Liver (tissue), 9 donors: Measurements from ENCODE around the gene CUBN. TPM values are rescaled to one million over a fixed set of nuclear protein-coding genes. Genes with fewer than 3 reads are reported as not detected.

Source experiments
- DNase-seq: peaks from one replicate; pipeline ENCODE4 v3.0.0-alpha.2; 2017; ENCODE audit warnings: low spot score
- H3K27ac ChIP-seq, 2 donors: one replicate each; pipeline ENCODE4 v1.7.0; 2013; ENCODE audit warnings: inconsistent platforms in 2 of 2, low read length in 2 of 2, control low read depth in 1 of 2, low read depth in 1 of 2, mild to moderate bottlenecking in 1 of 2
- H3K27me3 ChIP-seq, 4 donors: one replicate each; pipeline versions ENCODE4 v1.6.1 to v1.7.0; 2013; ENCODE audit warnings: low read length in 3 of 4, inconsistent platforms in 1 of 4, mild to moderate bottlenecking in 1 of 4, moderate library complexity in 1 of 4; ENCODE audit not compliant: control insufficient read depth in 4 of 4, insufficient read depth in 4 of 4
- H3K36me3 ChIP-seq, 4 donors: one replicate each; pipeline versions ENCODE4 v1.6.1 to v1.7.0; 2013; ENCODE audit warnings: low read length in 3 of 4, mild to moderate bottlenecking in 3 of 4, low read depth in 1 of 4, moderate library complexity in 1 of 4; ENCODE audit not compliant: control insufficient read depth in 4 of 4, insufficient read depth in 3 of 4
- H3K4me1 ChIP-seq, 4 donors: one replicate each; pipeline versions ENCODE4 v1.6.1 to v1.7.0; 2013; ENCODE audit warnings: low read length in 3 of 4, mild to moderate bottlenecking in 3 of 4, moderate library complexity in 1 of 4; ENCODE audit not compliant: control insufficient read depth in 4 of 4, insufficient read depth in 4 of 4
- H3K4me3 ChIP-seq, 3 donors: one replicate each; pipeline versions ENCODE4 v1.6.1 to v1.7.0; 2013; ENCODE audit warnings: low read length in 3 of 3, control low read depth in 1 of 3, low read depth in 1 of 3, mild to moderate bottlenecking in 1 of 3
- H3K9ac ChIP-seq, 2 donors: one replicate each; pipeline ENCODE4 v1.7.0; 2013; ENCODE audit warnings: low read length in 2 of 2, mild to moderate bottlenecking in 2 of 2, moderate library complexity in 2 of 2, control low read depth in 1 of 2, low read depth in 1 of 2
- H3K9me3 ChIP-seq, 4 donors: one replicate each; pipeline versions ENCODE4 v1.6.1 to v1.7.0; 2013; ENCODE audit warnings: low read length in 3 of 4; ENCODE audit not compliant: control insufficient read depth in 4 of 4
- ATF3 ChIP-seq: IDR thresholded peaks from 2 replicates; pipeline ENCODE4 v1.6.1; 2016; ENCODE audit warnings: antibody characterized with exemption
- CTCF ChIP-seq: fragments of 150-350 bp; IDR thresholded peaks from 2 replicates; pipeline ENCODE4 v1.5.1; 2017; ENCODE audit warnings: improper control_type of control experiment, low read depth, low read length; ENCODE audit not compliant: missing input control
- EGR1 ChIP-seq, 2 donors: IDR thresholded peaks; 2 replicates each; pipeline ENCODE4 v1.6.1; 2016 to 2018; ENCODE audit warnings: antibody characterized with exemption in 2 of 2, low read depth in 2 of 2
- FOXA1 ChIP-seq: IDR thresholded peaks from 2 replicates; pipeline ENCODE4 v1.6.1; 2016; ENCODE audit warnings: antibody characterized with exemption
- FOXA2 ChIP-seq: IDR thresholded peaks from 2 replicates; pipeline ENCODE4 v1.6.1; 2016; ENCODE audit warnings: antibody characterized with exemption
- GABPA ChIP-seq, 2 donors: IDR thresholded peaks in 1 of 2; conservative IDR thresholded peaks in 1 of 2; 2 replicates each; pipeline ENCODE4 v1.6.1; 2016; ENCODE audit warnings: antibody characterized with exemption in 2 of 2, mild to moderate bottlenecking in 1 of 2, moderate library complexity in 1 of 2
- HNF4A ChIP-seq, 2 donors: conservative IDR thresholded peaks; 2 replicates each; pipeline ENCODE4 v1.6.1; 2016; ENCODE audit warnings: antibody characterized with exemption in 2 of 2, mild to moderate bottlenecking in 2 of 2
- HNF4G ChIP-seq: IDR thresholded peaks from 2 replicates; pipeline ENCODE4 v1.6.1; 2016; ENCODE audit warnings: antibody characterized with exemption
- JUND ChIP-seq, 2 donors: IDR thresholded peaks; 2 replicates each; pipeline ENCODE4 v1.6.1; 2016; ENCODE audit warnings: antibody characterized with exemption in 2 of 2
- NR2F2 ChIP-seq: IDR thresholded peaks from 2 replicates; pipeline ENCODE4 v1.6.1; 2016; ENCODE audit warnings: antibody characterized with exemption
- RAD21 ChIP-seq, 2 donors: IDR thresholded peaks; 2 replicates each; pipeline ENCODE4 v1.6.1; 2016; ENCODE audit warnings: antibody characterized with exemption in 2 of 2, mild to moderate bottlenecking in 2 of 2
- RXRA ChIP-seq, 2 donors: IDR thresholded peaks; 2 replicates each; pipeline ENCODE4 v1.6.1; 2017 to 2018; ENCODE audit warnings: antibody characterized with exemption in 2 of 2, mild to moderate bottlenecking in 1 of 2
- SP1 ChIP-seq: IDR thresholded peaks from 2 replicates; pipeline ENCODE4 v1.6.1; 2018; ENCODE audit warnings: antibody characterized with exemption, mild to moderate bottlenecking
- TAF1 ChIP-seq: conservative IDR thresholded peaks from 2 replicates; pipeline ENCODE4 v1.6.1; 2016; ENCODE audit warnings: antibody characterized with exemption, mild to moderate bottlenecking
- YY1 ChIP-seq: IDR thresholded peaks from 2 replicates; pipeline ENCODE4 v1.6.1; 2016; ENCODE audit warnings: antibody characterized with exemption, mild to moderate bottlenecking
- WGBS: extraction: QIAGEN DNeasy Blood & Tissue Kit; methylation state at CpG from one replicate; pipeline ENCODE4 v1.1.7; 2013; 5-methylcytosine and 5-hydroxymethylcytosine counted together
- polyA plus RNA-seq, 2 donors: library from polyadenylated mRNA; stranded (reverse) in 1 of 2; unstranded in 1 of 2; fragments of 200-250 nt in 1 of 2; fragments of >200 nt in 1 of 2; fragmentation: Nextera tagmentation in 1 of 2; extraction: Ambion mirVana in 1 of 2; gene quantifications; one replicate each; pipeline versions ENCODE4 v1.2.1 to v1.2.3, GENCODE V29; 2013 to 2015
- total RNA-seq, 2 donors: library from RNA; depleted of rRNA; stranded (reverse); fragments of >200 nt; gene quantifications; one replicate each; pipeline ENCODE4 v1.2.3, GENCODE V29; 2014
- TF ChIP-seq, protein P1 (sequence below): IDR thresholded peaks from 2 replicates; pipeline ENCODE4 v1.6.1; 2016; ENCODE audit warnings: antibody characterized with exemption, mild to moderate bottlenecking
- TF ChIP-seq, protein P2 (sequence below): IDR thresholded peaks from 2 replicates; pipeline ENCODE4 v1.6.1; 2016; ENCODE audit warnings: antibody characterized with exemption
- TF ChIP-seq, protein P3 (sequence below): IDR thresholded peaks from 2 replicates; pipeline ENCODE4 v1.6.1; 2016; ENCODE audit warnings: antibody characterized with exemption
- donor health status: healthy.
- donor health status: healthy.
- donor health status: healthy.
- donor health status: healthy.
- donor health status: healthy.

Gene CUBN
- total and polyA plus RNA-seq, 4 donors = 0.01 to 0.67 (median 0.30) TPM

- no peaks in the 10 kb centered on the region for H3K36me3 ChIP-seq
- 78% methylated on average over 7 of the region's 7 CpGs for WGBS
- no peaks in the 10 kb centered on the region for H3K4me1 ChIP-seq
- no peak for DNase-seq
- no peak overlapping the region for H3K9ac ChIP-seq
- no peak overlapping the region for H3K4me3 ChIP-seq
- H3K9me3 ChIP-seq = peaks cover 0 to 3% (median 0%) of the 10 kb centered on the region in 4 donors
- TF ChIP-seq FOXA1 (no peak), CTCF (no peak), NR2F2 (no peak), RXRA (IDR thresholded peaks at IDR 0.05) (no peak), SP1 (no peak), GABPA (IDR thresholded peaks at IDR 0.05 in 1 of 2, conservative IDR thresholded peaks at IDR 0.05 in 1 of 2) (no peak), TAF1 (no peak), EGR1 (IDR thresholded peaks at IDR 0.05; ENCODE audit: low read depth in 2 of 2) (no peak), JUND (IDR thresholded peaks at IDR 0.05) (no peak), ATF3 (no peak), RAD21 (IDR thresholded peaks at IDR 0.05) (no peak), HNF4A (conservative IDR thresholded peaks at IDR 0.05) (no peak)
- no peak overlapping the region for H3K27ac ChIP-seq
- no peaks in the 10 kb centered on the region for H3K27me3 ChIP-seq
Measured at GRCh38 chr10:17033529-17034260, 95.9 kb downstream of the CUBN start.

- Histone ChIP-seq H3K4me3 (no peak overlapping the region), H3K4me1 (no peaks in the 10 kb centered on the region), H3K27me3 (no peaks in the 10 kb centered on the region), H3K36me3 (no peaks in the 10 kb centered on the region), H3K27ac (no peak overlapping the region), H3K9ac (no peak overlapping the region), H3K9me3 (peaks cover 0 to 3% (median 0%) of the 10 kb centered on the region in 4 donors)
- WGBS = 80% methylated on average over 13 of the region's 13 CpGs
- DNase-seq = no peak
- TF ChIP-seq TAF1 (no peak), RAD21 (IDR thresholded peaks at IDR 0.05) (no peak), NR2F2 (no peak), SP1 (no peak), HNF4G (no peak), ATF3 (no peak), FOXA2 (no peak), YY1 (no peak), RXRA (IDR thresholded peaks at IDR 0.05) (no peak), FOXA1 (no peak), EGR1 (IDR thresholded peaks at IDR 0.05; ENCODE audit: low read depth in 2 of 2) (no peak), JUND (IDR thresholded peaks at IDR 0.05) (no peak), HNF4A (conservative IDR thresholded peaks at IDR 0.05) (no peak), GABPA (IDR thresholded peaks at IDR 0.05 in 1 of 2, conservative IDR thresholded peaks at IDR 0.05 in 1 of 2) (no peak), CTCF (no peak)
- TF ChIP-seq, protein P1, sequence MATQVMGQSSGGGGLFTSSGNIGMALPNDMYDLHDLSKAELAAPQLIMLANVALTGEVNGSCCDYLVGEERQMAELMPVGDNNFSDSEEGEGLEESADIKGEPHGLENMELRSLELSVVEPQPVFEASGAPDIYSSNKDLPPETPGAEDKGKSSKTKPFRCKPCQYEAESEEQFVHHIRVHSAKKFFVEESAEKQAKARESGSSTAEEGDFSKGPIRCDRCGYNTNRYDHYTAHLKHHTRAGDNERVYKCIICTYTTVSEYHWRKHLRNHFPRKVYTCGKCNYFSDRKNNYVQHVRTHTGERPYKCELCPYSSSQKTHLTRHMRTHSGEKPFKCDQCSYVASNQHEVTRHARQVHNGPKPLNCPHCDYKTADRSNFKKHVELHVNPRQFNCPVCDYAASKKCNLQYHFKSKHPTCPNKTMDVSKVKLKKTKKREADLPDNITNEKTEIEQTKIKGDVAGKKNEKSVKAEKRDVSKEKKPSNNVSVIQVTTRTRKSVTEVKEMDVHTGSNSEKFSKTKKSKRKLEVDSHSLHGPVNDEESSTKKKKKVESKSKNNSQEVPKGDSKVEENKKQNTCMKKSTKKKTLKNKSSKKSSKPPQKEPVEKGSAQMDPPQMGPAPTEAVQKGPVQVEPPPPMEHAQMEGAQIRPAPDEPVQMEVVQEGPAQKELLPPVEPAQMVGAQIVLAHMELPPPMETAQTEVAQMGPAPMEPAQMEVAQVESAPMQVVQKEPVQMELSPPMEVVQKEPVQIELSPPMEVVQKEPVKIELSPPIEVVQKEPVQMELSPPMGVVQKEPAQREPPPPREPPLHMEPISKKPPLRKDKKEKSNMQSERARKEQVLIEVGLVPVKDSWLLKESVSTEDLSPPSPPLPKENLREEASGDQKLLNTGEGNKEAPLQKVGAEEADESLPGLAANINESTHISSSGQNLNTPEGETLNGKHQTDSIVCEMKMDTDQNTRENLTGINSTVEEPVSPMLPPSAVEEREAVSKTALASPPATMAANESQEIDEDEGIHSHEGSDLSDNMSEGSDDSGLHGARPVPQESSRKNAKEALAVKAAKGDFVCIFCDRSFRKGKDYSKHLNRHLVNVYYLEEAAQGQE = no peak
- TF ChIP-seq, protein P2, sequence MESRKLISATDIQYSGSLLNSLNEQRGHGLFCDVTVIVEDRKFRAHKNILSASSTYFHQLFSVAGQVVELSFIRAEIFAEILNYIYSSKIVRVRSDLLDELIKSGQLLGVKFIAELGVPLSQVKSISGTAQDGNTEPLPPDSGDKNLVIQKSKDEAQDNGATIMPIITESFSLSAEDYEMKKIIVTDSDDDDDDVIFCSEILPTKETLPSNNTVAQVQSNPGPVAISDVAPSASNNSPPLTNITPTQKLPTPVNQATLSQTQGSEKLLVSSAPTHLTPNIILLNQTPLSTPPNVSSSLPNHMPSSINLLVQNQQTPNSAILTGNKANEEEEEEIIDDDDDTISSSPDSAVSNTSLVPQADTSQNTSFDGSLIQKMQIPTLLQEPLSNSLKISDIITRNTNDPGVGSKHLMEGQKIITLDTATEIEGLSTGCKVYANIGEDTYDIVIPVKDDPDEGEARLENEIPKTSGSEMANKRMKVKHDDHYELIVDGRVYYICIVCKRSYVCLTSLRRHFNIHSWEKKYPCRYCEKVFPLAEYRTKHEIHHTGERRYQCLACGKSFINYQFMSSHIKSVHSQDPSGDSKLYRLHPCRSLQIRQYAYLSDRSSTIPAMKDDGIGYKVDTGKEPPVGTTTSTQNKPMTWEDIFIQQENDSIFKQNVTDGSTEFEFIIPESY = no peak
- TF ChIP-seq, protein P3, sequence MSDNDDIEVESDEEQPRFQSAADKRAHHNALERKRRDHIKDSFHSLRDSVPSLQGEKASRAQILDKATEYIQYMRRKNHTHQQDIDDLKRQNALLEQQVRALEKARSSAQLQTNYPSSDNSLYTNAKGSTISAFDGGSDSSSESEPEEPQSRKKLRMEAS = no peak
Measured at GRCh38 chr10:17031637-17032635, 97.7 kb downstream of the CUBN start.
